Endodermal cell (in vitro differentiated cells): ENCODE measurements around the gene USP24. TPM values are rescaled to one million over a fixed set of nuclear protein-coding genes. Genes with fewer than 3 reads are reported as not detected.

ENCODE experiments used
- DNase-seq: peaks from one replicate; pipeline ENCODE4 v3.0.0-alpha.2; 2017
- H3K27ac ChIP-seq: 2 replicates; pipeline ENCODE4 v1.5.1; 2013; ENCODE audit warnings: mild to moderate bottlenecking, low read depth, low read length, moderate library complexity
- H3K27me3 ChIP-seq: 2 replicates; pipeline ENCODE4 v1.6.1; 2013; ENCODE audit warnings: mild to moderate bottlenecking, low read length, moderate library complexity; ENCODE audit not compliant: insufficient read depth, control insufficient read depth, poor library complexity, severe bottlenecking
- H3K36me3 ChIP-seq: 2 replicates; pipeline ENCODE4 v1.7.0; 2013; ENCODE audit warnings: mild to moderate bottlenecking, low read length, moderate library complexity; ENCODE audit not compliant: control insufficient read depth, insufficient read depth
- H3K4me1 ChIP-seq: one replicate; pipeline ENCODE4 v1.7.0; 2013; ENCODE audit warnings: low read length; ENCODE audit not compliant: control insufficient read depth, insufficient read depth
- H3K4me3 ChIP-seq: 2 replicates; pipeline ENCODE4 v1.5.1; 2013; ENCODE audit warnings: mild to moderate bottlenecking, low read length, moderate library complexity
- H3K9ac ChIP-seq: 2 replicates; pipeline ENCODE4 v1.6.1; 2013; ENCODE audit warnings: mild to moderate bottlenecking, low read length, moderate library complexity; ENCODE audit not compliant: poor library complexity, severe bottlenecking; ENCODE audit errors: extremely low read depth
- H3K9me3 ChIP-seq: 2 replicates; pipeline ENCODE4 v1.6.1; 2013; ENCODE audit warnings: mild to moderate bottlenecking, low read length, moderate library complexity; ENCODE audit not compliant: control insufficient read depth
- H3K27ac Mint-ChIP-seq: 2 replicates; pipeline ENCODE4 v1.8.0; 2020; ENCODE audit warnings: mixed read lengths
- H3K27me3 Mint-ChIP-seq: 2 replicates; pipeline ENCODE4 v1.8.0; 2021; ENCODE audit warnings: mild to moderate bottlenecking, mixed read lengths; ENCODE audit not compliant: insufficient read depth
- H3K36me3 Mint-ChIP-seq: 2 replicates; pipeline ENCODE4 v1.8.0; 2020; ENCODE audit warnings: low read depth, mixed read lengths
- H3K4me1 Mint-ChIP-seq: 2 replicates; pipeline ENCODE4 v1.8.0; 2020; ENCODE audit warnings: mixed read lengths
- H3K4me3 Mint-ChIP-seq: 2 replicates; pipeline ENCODE4 v1.8.0; 2020; ENCODE audit warnings: mild to moderate bottlenecking, moderate library complexity, mixed read lengths
- H3K9me3 Mint-ChIP-seq: 2 replicates; pipeline ENCODE4 v1.8.0; 2020; ENCODE audit warnings: mild to moderate bottlenecking, mixed read lengths
- CTCF ChIP-seq: fragments of 200-600 bp; sonication (generic); conservative IDR thresholded peaks from 2 replicates; pipeline ENCODE4 v1.5.0; 2021; ENCODE audit warnings: antibody characterized with exemption, mild to moderate bottlenecking
- WGBS, 2 experiments: methylation state at CpG; one replicate each; pipeline versions ENCODE4 v1.1.5 to v1.1.7; 2013; ENCODE audit warnings: missing lambda C conversion rate in 2 of 2, mixed read lengths in 1 of 2; ENCODE audit not compliant: insufficient coverage in 1 of 2, insufficient read length in 1 of 2; 5-methylcytosine and 5-hydroxymethylcytosine counted together
- total RNA-seq, 2 donors: library from RNA; stranded (reverse); fragmentation: NEBNext Ultra II Directional in 1 of 2; extraction: Animal tissue kit (Norgen Biotek cat#: 25700) in 1 of 2; gene quantifications; 2 replicates in 1 of 2; 3 replicates in 1 of 2; pipeline ENCODE4 v1.2.1, GENCODE V29; 2021

The USP24 gene
- total RNA-seq, 2 donors from 2014 or later, result 68.2 to 71.5 TPM

- no peak overlapping the region for H3K9ac ChIP-seq
- no peak overlapping the region for H3K27ac ChIP-seq
- TF ChIP-seq CTCF, result no peak
- H3K36me3 ChIP-seq, result peaks cover under 1% of the 10 kb centered on the region
- H3K9me3 ChIP-seq, result no peaks in the 10 kb centered on the region
- H3K4me3 ChIP-seq, result no peak overlapping the region
- Mint-ChIP-seq H3K36me3 (peaks cover 57% of the 10 kb centered on the region), H3K4me1 (no peaks in the 10 kb centered on the region), H3K27ac (peak overlapping the region; percentile 52), H3K27me3 (no peaks in the 10 kb centered on the region), H3K4me3 (no peak overlapping the region), H3K9me3 (no peaks in the 10 kb centered on the region)
- DNase-seq, result no peak
- H3K27me3 ChIP-seq, result no peaks in the 10 kb centered on the region
- no peaks in the 10 kb centered on the region for H3K4me1 ChIP-seq
- WGBS, 2 experiments, result 92 to 97% methylated on average over 12 to 14 of the region's 14 CpGs
Measured at GRCh38 chr1:55060133-55060999, 154.8 kb downstream of the USP24 start.

- H3K27me3 ChIP-seq, result no peaks in the 10 kb centered on the region
- no peak for TF ChIP-seq CTCF
- H3K27ac ChIP-seq, result no peak overlapping the region
- 92% methylated on average over 11 to 14 of the region's 14 CpGs for whole genome bisulfite sequencing, 2 experiments
- Mint-ChIP-seq H3K4me1 (no peaks in the 10 kb centered on the region), H3K4me3 (no peak overlapping the region), H3K27me3 (no peaks in the 10 kb centered on the region), H3K9me3 (no peaks in the 10 kb centered on the region), H3K27ac (no peak overlapping the region), H3K36me3 (peaks cover 52% of the 10 kb centered on the region)
- H3K36me3 ChIP-seq, result no peaks in the 10 kb centered on the region
- no peaks in the 10 kb centered on the region for H3K9me3 ChIP-seq
- DNase-seq, result no peak
- no peak overlapping the region for H3K4me3 ChIP-seq
- no peaks in the 10 kb centered on the region for H3K4me1 ChIP-seq
- H3K9ac ChIP-seq, result no peak overlapping the region
Measured at GRCh38 chr1:55059302-55060132, 155.6 kb downstream of the USP24 start.

GRCh38 chr1:55057956-55058298 is 157.2 kb downstream of the USP24 start:
- no peak for DNase-seq
- H3K9me3 Mint-ChIP-seq, result no peaks in the 10 kb centered on the region
- no peak overlapping the region for H3K27ac Mint-ChIP-seq
- H3K4me3 Mint-ChIP-seq, result no peak overlapping the region
- peaks cover 1% of the 10 kb centered on the region for H3K36me3 ChIP-seq
- H3K4me1 ChIP-seq, result no peaks in the 10 kb centered on the region
- H3K27me3 ChIP-seq, result no peaks in the 10 kb centered on the region
- no peak for TF ChIP-seq CTCF
- H3K9ac ChIP-seq, result no peak overlapping the region
- whole genome bisulfite sequencing, 2 experiments, result 94% methylated on average over 6 of the region's 6 CpGs; no CpG with 5 or more reads in 1 of the 2 experiments
- peaks cover 56% of the 10 kb centered on the region for H3K36me3 Mint-ChIP-seq
- no peak overlapping the region for H3K27ac ChIP-seq
- H3K4me1 Mint-ChIP-seq, result no peaks in the 10 kb centered on the region
- H3K9me3 ChIP-seq, result no peaks in the 10 kb centered on the region
- no peak overlapping the region for H3K4me3 ChIP-seq
- no peaks in the 10 kb centered on the region for H3K27me3 Mint-ChIP-seq
